ENCODE results near the gene SLC9A4. TPM values are rescaled to one million over a fixed set of nuclear protein-coding genes. Genes with fewer than 3 reads are reported as not detected.

SLC9A4 gene
- total and polyA plus RNA-seq, 2 donors (not counting 1 experiment from before 2014, with no cell fraction given): 0.20 TPM; not detected in 1

DNA sequence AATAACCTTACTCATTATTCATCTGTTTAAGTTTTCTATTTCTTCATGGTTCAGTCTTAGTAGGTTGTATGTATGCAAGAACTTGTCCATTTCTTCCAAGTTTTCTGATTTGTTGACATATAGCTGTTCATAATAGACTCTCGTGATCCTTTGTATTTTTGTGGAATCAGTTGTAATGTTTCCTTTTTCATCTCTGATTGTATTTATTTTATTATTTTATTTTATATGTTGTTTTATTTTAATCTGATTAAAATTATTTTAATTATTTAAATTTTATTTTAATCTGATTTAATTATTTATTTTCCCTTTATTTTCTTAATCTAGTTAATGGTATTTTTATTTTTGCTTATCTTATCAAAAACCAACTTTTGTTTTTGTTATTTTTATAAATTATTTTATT, 102.9 kb downstream of the SLC9A4 start:
- no peaks in the 10 kb centered on the region for H3K4me1 ChIP-seq (ENCODE audit: control insufficient read depth in 2 of 2, insufficient read depth in 2 of 2, low read length in 2 of 2)
- H3K9ac ChIP-seq (ENCODE audit: low read length): no peak overlapping the region
- Mint-ChIP-seq H3K27me3 (peaks cover 3% of the 10 kb centered on the region), H3K4me1 (no peaks in the 10 kb centered on the region), H3K27ac (no peak overlapping the region), H3K4me3 (no peak overlapping the region), H3K9me3 (ENCODE audit: insufficient read depth) (peaks cover 6% of the 10 kb centered on the region)
- no peaks in the 10 kb centered on the region for H4K20me1 ChIP-seq (ENCODE audit: control insufficient read depth, insufficient read depth, low read length, poor library complexity, severe bottlenecking)
- WGBS (ENCODE audit: insufficient coverage): no CpG with 5 or more reads among the region's 1 CpG
- H3K9me3 ChIP-seq (ENCODE audit: control extremely low read depth in 1 of 3, control insufficient read depth in 2 of 3, insufficient read depth in 1 of 3, low read length in 2 of 3): peaks cover 0 to 1% (median 1%) of the 10 kb centered on the region in 3 donors
- H2AFZ ChIP-seq (ENCODE audit: insufficient read depth, low read depth, low read length, poor library complexity, severe bottlenecking): no peak overlapping the region
- no peak overlapping the region for H3K27ac ChIP-seq (ENCODE audit: low read length in 2 of 2)
- H3K4me3 ChIP-seq (ENCODE audit: control extremely low read depth in 1 of 5, extremely low read depth in 1 of 5, insufficient read depth in 1 of 5, low read depth in 2 of 5, low read length in 4 of 5): no peak overlapping the region
- POLR2A ChIA-PET: no interaction called here
- no peak overlapping the region for H3K4me2 ChIP-seq (replicated peaks; ENCODE audit: low read depth, low read length, poor library complexity, severe bottlenecking)
- intact Hi-C loops (cut with micrococcal nuclease): no loop called here
- TF ChIP-seq EZH2 (IDR thresholded peaks at IDR 0.05; ENCODE audit: borderline replicate concordance, insufficient read depth, low read depth, low read length, poor library complexity, severe bottlenecking): no peak
- H3K27me3 ChIP-seq (replicated peaks in 1 of 4; ENCODE audit: control extremely low read depth in 1 of 4, control insufficient read depth in 3 of 4, insufficient read depth in 4 of 4, low read length in 3 of 4): peaks cover 0 to 2% (median 0%) of the 10 kb centered on the region in 4 experiments
- DNase-seq (no peak), ATAC-seq (ENCODE audit: low read depth) (no peak)
- no peaks in the 10 kb centered on the region for H3K36me3 ChIP-seq (replicated peaks in 1 of 2; ENCODE audit: control extremely low read depth in 1 of 2, control insufficient read depth in 1 of 2, extremely low read depth in 1 of 2, insufficient read depth in 2 of 2, low read length in 1 of 2)
- CTCF ChIA-PET: no interaction called here
- no peaks in the 10 kb centered on the region for H3K79me2 ChIP-seq (ENCODE audit: control insufficient read depth, insufficient read depth, low read length)

DNA sequence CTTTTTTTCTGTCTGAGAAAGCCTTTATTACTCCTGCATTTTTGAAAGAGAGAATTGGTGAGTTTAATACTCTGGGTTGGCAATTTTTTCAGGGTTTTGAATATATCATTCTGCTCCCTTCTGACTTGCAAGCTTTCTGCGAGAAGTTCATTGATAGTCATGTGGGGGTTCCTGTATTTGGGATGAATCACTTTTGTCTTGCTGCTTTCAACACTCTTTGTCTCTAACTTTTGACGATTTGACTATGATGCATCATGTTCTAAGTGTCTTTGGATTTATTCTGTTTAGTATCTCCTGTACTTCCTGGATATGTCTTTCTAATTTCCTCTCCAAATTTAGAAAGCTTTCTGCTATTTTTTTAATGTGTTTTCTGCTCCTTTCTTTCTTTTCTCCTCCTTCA, 105.3 kb downstream of the SLC9A4 start:
- 100% methylated on average over 1 of the region's 2 CpGs for WGBS (ENCODE audit: insufficient coverage)
- Histone ChIP-seq H3K4me3 (ENCODE audit: control extremely low read depth in 1 of 5, extremely low read depth in 1 of 5, insufficient read depth in 1 of 5, low read depth in 2 of 5, low read length in 4 of 5) (no peak overlapping the region), H2AFZ (ENCODE audit: insufficient read depth, low read depth, low read length, poor library complexity, severe bottlenecking) (no peak overlapping the region), H3K27me3 (replicated peaks in 1 of 4; ENCODE audit: control extremely low read depth in 1 of 4, control insufficient read depth in 3 of 4, insufficient read depth in 4 of 4, low read length in 3 of 4) (peaks cover 0 to 2% (median 0%) of the 10 kb centered on the region in 4 experiments), H3K27ac (ENCODE audit: low read length in 2 of 2) (no peak overlapping the region), H3K36me3 (replicated peaks in 1 of 2; ENCODE audit: control extremely low read depth in 1 of 2, control insufficient read depth in 1 of 2, extremely low read depth in 1 of 2, insufficient read depth in 2 of 2, low read length in 1 of 2) (no peaks in the 10 kb centered on the region), H3K79me2 (ENCODE audit: control insufficient read depth, insufficient read depth, low read length) (no peaks in the 10 kb centered on the region), H4K20me1 (ENCODE audit: control insufficient read depth, insufficient read depth, low read length, poor library complexity, severe bottlenecking) (no peaks in the 10 kb centered on the region), H3K4me1 (ENCODE audit: control insufficient read depth in 2 of 2, insufficient read depth in 2 of 2, low read length in 2 of 2) (no peaks in the 10 kb centered on the region), H3K4me2 (replicated peaks; ENCODE audit: low read depth, low read length, poor library complexity, severe bottlenecking) (no peak overlapping the region), H3K9me3 (ENCODE audit: control extremely low read depth in 1 of 3, control insufficient read depth in 2 of 3, insufficient read depth in 1 of 3, low read length in 2 of 3) (peaks cover 0 to 1% (median under 1%) of the 10 kb centered on the region in 3 donors), H3K9ac (ENCODE audit: low read length) (no peak overlapping the region)
- DNase-seq: no peak
- H3K27ac Mint-ChIP-seq: no peak overlapping the region
- no peak overlapping the region for H3K4me3 Mint-ChIP-seq
- intact Hi-C loops (cut with micrococcal nuclease): no loop called here
- H3K9me3 Mint-ChIP-seq (ENCODE audit: insufficient read depth): peaks cover 9% of the 10 kb centered on the region
- no peak for ATAC-seq (ENCODE audit: low read depth)
- CTCF ChIA-PET: no interaction called here
- H3K27me3 Mint-ChIP-seq: peaks cover 3% of the 10 kb centered on the region
- peaks cover 5% of the 10 kb centered on the region for H3K4me1 Mint-ChIP-seq
- TF ChIP-seq, protein P1, sequence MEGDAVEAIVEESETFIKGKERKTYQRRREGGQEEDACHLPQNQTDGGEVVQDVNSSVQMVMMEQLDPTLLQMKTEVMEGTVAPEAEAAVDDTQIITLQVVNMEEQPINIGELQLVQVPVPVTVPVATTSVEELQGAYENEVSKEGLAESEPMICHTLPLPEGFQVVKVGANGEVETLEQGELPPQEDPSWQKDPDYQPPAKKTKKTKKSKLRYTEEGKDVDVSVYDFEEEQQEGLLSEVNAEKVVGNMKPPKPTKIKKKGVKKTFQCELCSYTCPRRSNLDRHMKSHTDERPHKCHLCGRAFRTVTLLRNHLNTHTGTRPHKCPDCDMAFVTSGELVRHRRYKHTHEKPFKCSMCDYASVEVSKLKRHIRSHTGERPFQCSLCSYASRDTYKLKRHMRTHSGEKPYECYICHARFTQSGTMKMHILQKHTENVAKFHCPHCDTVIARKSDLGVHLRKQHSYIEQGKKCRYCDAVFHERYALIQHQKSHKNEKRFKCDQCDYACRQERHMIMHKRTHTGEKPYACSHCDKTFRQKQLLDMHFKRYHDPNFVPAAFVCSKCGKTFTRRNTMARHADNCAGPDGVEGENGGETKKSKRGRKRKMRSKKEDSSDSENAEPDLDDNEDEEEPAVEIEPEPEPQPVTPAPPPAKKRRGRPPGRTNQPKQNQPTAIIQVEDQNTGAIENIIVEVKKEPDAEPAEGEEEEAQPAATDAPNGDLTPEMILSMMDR (IDR thresholded peaks at IDR 0.05): no peak
- no peak for TF ChIP-seq EZH2 (IDR thresholded peaks at IDR 0.05; ENCODE audit: borderline replicate concordance, insufficient read depth, low read depth, low read length, poor library complexity, severe bottlenecking)
- POLR2A ChIA-PET: no interaction called here

All from B cell (primary cell).